HG02763 (cell line): ENCODE measurements around the gene RNU1-3.
"Not testable (repeated sequence)": the region's sequence is repeated elsewhere in the genome, so short reads cannot be mapped to it uniquely, and the experiment has no call there.

Experiments used
- ATAC-seq: cut with Tn5 transposase; IDR thresholded peaks from one replicate; pipeline ENCODE4 v1.9.1; 2021; ENCODE audit warnings: mild to moderate bottlenecking, moderate library complexity; ENCODE audit not compliant: unreplicated experiment

The RNU1-3 gene

DNA sequence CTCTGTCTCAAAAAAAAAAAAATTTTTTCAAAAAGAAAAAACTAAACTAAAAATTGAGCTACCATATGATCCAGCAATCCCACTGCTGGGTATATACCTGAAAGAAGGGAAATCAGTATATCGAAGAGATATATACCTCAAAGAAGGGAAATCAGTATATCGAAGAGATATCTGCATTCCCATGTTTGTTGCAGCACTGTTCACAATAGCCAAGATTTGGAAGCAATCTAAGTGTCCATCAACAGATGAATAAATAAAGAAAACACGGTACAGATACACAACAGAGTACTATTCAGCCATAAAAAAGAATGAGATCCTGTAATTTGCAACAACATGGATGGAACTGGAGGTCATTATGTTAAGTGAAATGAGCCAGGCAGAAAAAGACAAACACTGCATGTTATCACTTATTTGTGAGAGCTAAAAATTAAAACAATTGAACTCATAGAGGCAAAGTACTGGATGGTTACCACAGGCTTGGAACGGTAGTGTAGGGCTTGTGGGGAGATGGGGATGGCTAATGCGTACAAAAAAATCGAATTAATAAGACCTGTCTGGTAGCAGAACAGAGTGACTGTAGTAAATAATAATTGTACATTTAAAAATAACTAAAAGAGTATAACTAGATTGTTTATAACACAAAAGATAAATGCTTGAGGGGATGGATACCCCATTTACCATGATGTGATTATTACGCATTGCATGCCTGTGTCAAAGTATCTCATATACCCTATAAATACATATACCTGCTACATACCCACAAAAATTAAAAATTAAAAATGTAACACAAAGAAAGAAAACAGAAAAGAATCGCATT lies 25.4 kb downstream of the RNU1-3 start:
- not testable (repeated sequence) for ATAC-seq

- not testable (repeated sequence) for ATAC-seq
Measured at GRCh38 chr1:16639091-16640031, 27.4 kb downstream of the RNU1-3 start.

DNA sequence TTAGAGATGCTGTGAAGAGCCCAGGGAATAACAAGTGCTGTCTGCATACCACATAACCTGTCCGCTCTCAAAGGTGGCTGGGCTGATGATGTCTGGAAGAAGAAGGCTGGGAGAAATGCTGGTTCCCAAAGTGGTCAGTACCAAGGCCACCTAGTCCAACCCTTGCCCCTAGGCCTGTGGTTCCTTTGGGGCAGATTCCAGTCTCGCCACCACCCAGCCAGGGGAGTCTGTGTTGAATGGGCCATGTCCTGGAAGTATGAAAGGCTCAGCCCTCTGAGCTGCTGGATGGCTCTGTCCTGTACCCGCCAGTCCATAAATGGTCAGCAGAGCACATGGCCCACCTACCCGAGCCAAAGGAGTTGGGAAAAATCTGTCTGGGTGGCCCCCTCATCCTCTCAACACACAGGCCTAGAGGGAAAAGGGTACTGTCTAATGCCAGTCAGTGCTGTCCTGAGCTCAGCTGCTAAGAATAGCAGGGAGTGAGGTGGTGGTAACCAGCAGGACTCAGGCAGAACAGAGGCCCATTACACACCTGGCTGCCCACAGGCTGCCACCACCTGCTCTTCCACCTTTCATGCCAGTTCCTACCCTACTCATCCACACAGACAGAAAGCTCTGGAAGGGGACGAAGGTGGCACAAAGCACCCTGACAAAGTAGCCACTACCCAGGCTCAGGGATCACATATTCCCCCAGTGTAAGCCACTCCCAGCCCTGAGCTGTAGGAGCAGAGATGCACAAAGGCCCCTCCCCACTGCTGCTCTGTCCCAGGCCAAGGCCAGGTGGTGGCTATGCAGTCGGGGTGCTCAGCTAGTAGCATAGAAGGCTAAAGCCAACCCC lies 28.6 kb downstream of the RNU1-3 start:
- not testable (repeated sequence) for ATAC-seq

DNA sequence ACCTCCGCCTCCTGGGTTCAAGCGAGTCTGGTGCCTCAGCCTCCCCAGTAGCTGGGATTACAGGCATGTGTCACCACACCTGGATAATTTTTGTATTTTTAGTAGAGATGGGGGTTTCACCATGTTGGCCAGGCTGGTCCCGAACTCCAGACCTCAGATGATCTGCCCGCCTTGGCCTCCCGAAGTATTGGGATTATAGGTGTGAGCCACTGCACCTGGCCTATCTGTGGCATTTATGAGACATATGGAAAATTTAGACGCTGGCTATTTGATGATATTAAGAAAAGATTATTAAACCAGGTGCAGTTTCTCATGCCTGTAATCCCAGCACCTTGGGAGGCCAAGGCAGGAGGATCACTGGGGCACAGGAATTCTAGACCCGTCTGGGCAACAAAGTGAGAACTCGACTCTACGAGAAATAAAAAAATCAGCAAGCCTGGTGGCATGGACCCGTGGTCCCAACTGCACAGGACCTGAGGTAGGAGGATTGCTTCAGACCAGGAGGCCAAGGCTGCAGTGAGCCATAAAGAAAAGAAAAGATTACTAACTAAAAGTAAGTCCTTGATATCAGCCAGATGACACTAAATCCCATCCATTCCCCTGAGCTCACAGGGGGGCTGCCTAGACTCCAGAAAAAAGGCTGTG lies 30.1 kb downstream of the RNU1-3 start:
- not testable (repeated sequence) for ATAC-seq

- not testable (repeated sequence) for ATAC-seq
Measured at GRCh38 chr1:16635959-16636358, 30.8 kb downstream of the RNU1-3 start.

DNA sequence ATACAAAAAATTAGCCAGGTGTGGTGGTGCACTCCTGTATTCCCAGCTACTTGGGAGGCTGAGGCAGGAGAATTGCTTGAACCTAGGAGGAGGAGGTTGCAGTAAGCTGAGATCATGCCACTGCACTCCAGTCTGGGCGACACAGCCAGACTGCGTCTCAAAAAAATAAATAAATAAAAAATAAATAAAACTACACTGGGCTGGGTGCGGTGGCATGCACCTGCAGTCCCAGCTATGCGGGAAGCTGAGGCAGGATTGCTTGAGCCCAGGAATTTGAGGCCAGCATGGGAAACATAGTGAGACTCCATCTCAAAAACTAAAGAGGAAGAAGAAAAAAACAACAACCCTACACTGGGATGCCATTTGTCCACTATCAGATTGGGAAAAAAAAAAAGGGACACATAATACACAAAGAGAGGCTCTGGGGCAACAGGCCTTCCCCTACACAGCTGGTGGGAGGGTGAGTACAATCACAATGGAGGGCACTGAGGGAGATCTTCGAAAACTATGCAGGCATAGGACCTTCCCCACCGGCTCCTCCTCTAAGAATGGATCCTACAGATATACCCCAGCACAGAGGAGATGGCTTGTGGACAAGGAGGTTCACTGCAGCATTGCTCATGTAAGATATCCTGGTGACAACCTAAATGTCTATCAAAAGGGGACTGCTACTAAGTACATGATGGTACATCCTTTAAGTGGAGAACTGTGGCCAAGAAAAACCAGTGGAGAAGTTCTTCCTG lies 33.0 kb downstream of the RNU1-3 start:
- not testable (repeated sequence) for ATAC-seq

- not testable (repeated sequence) for ATAC-seq
Measured at GRCh38 chr1:16632044-16632850, 34.5 kb downstream of the RNU1-3 start.

- no peak for ATAC-seq
Measured at GRCh38 chr1:16631248-16632043, 35.3 kb downstream of the RNU1-3 start.

DNA sequence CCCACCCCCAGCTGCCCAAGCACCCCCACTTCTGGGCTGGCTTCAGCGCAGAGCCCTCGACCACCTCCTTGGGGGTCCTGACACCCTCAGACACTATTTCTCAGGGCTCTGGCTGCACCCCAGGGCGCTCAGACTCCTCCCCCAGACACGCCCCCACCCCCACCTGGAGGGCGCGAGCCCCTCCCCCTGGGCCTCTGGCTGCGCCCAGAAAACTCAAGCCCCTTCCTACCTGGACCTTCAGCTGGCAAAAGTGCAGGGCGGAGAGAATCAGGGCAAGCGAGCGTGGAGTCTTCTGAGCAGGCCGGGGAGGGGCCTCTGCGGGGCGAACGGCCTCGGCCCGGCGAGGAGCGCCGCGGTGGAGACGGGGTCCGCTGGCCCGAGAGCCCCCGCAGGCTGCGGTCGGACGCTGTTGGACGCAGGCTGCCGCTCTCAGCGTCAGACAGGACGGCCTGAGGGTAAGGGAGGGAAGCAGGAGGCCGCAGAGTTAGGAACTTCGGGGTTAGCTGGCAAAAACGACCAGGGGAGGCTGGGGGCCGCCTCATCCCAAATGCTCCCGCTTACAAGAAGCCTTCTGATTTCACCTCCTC lies 36.0 kb downstream of the RNU1-3 start:
- no peak for ATAC-seq

DNA sequence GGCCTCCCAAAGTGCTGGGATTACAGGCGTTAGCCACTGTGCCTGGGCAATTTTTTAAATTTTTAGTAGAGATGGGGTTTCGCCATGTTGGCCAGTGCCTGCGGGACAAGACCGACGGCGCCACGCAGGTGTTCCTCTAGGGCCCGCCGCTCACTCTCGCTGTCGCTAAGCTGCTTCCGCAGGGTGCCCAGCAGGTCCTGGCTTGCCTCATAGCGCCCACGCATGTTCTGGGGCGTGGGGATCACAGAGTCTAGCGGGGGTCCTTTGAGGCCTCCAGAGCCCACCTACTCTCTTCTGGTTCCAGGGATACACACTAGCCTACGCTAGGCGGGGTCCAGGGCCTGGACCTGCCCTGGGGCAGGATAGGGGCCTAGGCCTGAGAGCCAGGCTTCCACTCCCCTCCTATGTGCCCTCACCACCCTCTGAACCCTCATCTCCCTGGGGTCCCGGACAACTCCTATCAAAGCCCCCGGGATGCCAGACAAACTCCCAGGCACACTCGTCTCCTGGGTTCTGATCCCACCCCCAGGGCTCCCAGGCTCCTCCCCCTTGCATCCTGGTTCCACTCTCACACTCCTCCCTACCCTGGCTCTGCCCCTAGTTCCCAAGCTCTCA lies 36.7 kb downstream of the RNU1-3 start:
- not testable (repeated sequence) for ATAC-seq

DNA sequence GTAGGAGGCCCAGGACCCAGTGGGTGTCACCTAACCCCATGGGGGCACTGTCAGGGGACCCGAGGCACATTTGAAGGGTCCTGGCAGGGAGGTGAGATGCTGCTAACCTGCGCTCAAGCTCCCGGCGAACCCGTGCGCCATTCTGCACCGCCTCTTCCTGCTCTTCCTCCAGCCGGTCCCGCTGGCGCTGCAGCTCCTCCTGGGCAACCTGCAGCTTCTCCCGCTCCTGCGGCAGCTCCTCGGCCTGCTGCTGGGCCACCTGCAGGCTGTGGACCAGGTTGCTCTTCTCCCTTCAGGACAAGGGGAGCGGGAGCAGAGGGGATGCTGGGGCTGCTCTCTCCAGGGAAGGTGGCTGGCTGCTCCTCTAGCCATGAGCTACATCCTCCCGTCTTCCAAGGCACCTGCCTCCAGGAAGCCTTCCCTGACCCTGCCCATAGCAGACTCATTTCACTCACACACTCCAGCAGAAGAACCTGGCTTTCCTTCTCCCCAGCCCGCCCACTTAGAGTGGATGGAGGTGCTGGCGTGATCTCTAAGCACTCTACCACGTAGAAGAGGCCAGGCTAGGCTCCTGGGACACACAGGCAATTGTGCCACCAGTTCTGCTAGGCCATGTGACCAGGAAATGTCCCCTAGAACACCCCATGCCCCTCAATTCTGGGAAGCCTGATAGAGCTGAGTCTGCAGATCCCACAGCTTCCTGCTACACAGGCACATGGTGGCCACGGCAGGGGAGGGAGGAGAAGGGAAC lies 38.2 kb downstream of the RNU1-3 start:
- no peak for ATAC-seq

DNA sequence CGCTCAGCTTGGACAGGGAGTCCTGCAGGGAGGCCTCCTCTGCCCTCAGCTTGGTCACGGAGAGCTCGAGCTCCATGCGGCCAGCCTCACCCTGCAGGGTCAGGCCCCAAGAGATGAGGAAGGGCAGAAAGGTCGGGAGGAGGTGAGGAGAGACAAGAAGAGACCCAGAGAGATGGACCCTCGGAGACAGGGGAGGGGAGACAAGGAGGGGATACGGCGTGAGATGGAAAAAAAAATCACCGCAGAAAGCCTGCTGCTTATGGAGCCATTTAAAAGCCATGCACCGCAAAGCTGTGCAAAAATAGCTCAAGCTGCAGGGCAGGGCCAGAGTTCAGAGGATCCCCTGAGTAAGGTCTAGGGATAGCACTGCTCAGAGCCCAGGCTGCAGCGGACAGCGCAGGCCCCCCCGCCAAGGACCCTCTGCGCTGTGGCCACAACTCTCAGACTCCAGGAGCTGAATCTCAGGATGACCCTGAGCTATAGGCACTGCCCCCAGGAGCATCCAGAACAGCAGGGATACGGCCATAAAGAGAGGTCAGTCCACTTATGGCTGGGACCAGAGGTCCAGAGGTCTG lies 40.3 kb downstream of the RNU1-3 start:
- not testable (repeated sequence) for ATAC-seq

- no peak for ATAC-seq
Measured at GRCh38 chr1:16625497-16626408, 41.0 kb downstream of the RNU1-3 start.

DNA sequence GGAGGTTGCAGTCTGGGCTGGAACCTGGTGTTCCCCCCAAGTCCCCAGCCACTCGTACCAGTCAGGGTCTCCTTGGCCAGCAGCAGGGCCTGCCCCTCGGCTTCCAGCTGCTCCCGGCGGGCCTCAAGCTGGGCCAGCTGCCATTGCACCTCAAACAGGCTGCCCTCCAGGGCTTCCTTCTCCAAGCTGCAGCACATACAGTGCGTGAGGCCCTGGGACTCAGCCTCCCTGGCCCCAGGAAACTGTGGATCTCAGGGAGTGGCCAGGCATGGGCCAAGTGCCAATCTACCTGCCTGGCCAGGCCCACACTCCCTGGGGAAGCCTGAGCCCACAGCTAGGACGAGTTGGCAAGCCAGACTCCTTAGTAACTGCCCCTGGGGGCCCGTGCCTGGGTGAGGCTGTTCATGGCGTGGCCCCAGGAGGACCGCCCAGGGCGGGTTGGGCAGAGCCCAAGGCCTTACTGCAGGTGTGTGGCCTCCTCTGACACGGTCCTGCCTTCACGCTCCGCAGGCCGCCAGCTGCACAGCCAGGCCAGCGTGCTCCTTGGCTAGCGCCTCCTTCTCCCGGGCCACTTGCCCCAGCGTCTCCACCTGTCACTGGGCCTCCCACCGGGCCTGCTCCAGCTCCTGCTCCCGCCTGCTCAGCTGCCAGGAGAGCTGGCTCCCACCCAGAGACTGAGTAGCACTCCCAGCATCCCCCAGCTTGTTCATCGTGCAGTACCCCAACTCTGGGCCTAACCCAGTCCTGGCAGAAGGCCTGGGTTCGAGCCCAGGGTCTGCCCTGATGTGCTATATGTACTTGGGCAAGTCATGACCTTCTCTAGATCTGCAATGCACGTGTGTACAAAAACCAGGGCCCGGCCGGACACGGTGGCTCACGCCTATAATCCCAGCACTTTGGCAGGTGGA lies 42.7 kb downstream of the RNU1-3 start:
- not testable (repeated sequence) for ATAC-seq
